ENCODE measurements around the gene SLC10A2. TPM values are rescaled to one million over a fixed set of nuclear protein-coding genes. Genes with fewer than 3 reads are reported as not detected.

SLC10A2 gene
- total RNA-seq, 4 donors from 2014 or later: 0.13 to 0.16 TPM; not detected in 2

GRCh38 chr13:103036268-103036667 lies 29.9 kb downstream of the SLC10A2 start:
- Histone ChIP-seq H3K27me3 (no peaks in the 10 kb centered on the region), H3K4me1 (peaks cover 7% of the 10 kb centered on the region), H3K36me3 (no peaks in the 10 kb centered on the region), H3K4me3 (no peak overlapping the region), H3K9me3 (no peaks in the 10 kb centered on the region), H3K27ac (no peak overlapping the region)
- 91% methylated on average over 1 of the region's 1 CpG for WGBS
- DNase-seq (ENCODE audit: low spot score in 2 of 2): no peak
- no peak for TF ChIP-seq POLR2A (IDR thresholded peaks at IDR 0.05)
- no peak for TF ChIP-seq EP300 (IDR thresholded peaks at IDR 0.05)
- TF ChIP-seq POLR2AphosphoS5 (IDR thresholded peaks at IDR 0.05): no peak
- TF ChIP-seq, protein P1, sequence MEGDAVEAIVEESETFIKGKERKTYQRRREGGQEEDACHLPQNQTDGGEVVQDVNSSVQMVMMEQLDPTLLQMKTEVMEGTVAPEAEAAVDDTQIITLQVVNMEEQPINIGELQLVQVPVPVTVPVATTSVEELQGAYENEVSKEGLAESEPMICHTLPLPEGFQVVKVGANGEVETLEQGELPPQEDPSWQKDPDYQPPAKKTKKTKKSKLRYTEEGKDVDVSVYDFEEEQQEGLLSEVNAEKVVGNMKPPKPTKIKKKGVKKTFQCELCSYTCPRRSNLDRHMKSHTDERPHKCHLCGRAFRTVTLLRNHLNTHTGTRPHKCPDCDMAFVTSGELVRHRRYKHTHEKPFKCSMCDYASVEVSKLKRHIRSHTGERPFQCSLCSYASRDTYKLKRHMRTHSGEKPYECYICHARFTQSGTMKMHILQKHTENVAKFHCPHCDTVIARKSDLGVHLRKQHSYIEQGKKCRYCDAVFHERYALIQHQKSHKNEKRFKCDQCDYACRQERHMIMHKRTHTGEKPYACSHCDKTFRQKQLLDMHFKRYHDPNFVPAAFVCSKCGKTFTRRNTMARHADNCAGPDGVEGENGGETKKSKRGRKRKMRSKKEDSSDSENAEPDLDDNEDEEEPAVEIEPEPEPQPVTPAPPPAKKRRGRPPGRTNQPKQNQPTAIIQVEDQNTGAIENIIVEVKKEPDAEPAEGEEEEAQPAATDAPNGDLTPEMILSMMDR (IDR thresholded peaks at IDR 0.05): no peak

DNA sequence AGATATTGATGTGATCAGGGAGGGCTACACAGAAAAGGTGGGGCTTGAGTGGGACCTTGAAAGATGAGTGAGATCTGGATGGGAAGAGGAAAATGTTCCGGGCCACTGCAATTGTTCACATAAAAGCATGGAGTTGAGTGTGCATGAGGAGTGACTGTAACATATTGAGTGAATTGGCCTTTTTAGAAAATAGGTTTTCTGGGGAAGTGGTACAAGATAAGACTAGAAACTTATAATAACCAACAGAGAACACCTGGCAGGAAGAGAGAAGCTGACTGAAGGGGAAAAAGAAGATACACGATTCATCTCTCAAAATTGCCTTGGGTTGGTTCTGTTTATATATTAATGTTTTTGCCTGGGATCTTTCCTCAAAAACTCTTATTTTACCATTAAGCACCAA lies 32.2 kb downstream of the SLC10A2 start:
- no peak for DNase-seq (ENCODE audit: low spot score in 2 of 2)
- Histone ChIP-seq H3K27me3 (no peaks in the 10 kb centered on the region), H3K4me3 (no peak overlapping the region), H3K27ac (no peak overlapping the region), H3K9me3 (no peaks in the 10 kb centered on the region), H3K4me1 (peaks cover 2% of the 10 kb centered on the region), H3K36me3 (no peaks in the 10 kb centered on the region)
- TF ChIP-seq POLR2A (IDR thresholded peaks at IDR 0.05) (no peak), POLR2AphosphoS5 (IDR thresholded peaks at IDR 0.05) (no peak), EP300 (IDR thresholded peaks at IDR 0.05) (no peak)
- WGBS: 68% methylated on average over 2 of the region's 2 CpGs

GRCh38 chr13:103031332-103031873 lies 34.8 kb downstream of the SLC10A2 start:
- Histone ChIP-seq H3K27ac (no peak overlapping the region), H3K4me1 (no peaks in the 10 kb centered on the region), H3K4me3 (no peak overlapping the region), H3K9me3 (no peaks in the 10 kb centered on the region), H3K27me3 (no peaks in the 10 kb centered on the region), H3K36me3 (no peaks in the 10 kb centered on the region)
- DNase-seq (ENCODE audit: low spot score in 2 of 2): no peak
- 53% methylated on average over 2 of the region's 2 CpGs for WGBS
- TF ChIP-seq POLR2A (IDR thresholded peaks at IDR 0.05) (no peak), POLR2AphosphoS5 (IDR thresholded peaks at IDR 0.05) (no peak), EP300 (IDR thresholded peaks at IDR 0.05) (no peak)
- TF ChIP-seq, protein P1 (IDR thresholded peaks at IDR 0.05): no peak

- no peak overlapping the region for H3K4me3 ChIP-seq
- WGBS: 95% methylated on average over 2 of the region's 2 CpGs
- TF ChIP-seq, protein P1 (IDR thresholded peaks at IDR 0.05): no peak
- no peak for TF ChIP-seq POLR2A (IDR thresholded peaks at IDR 0.05)
- TF ChIP-seq POLR2AphosphoS5 (IDR thresholded peaks at IDR 0.05): no peak
- no peak for TF ChIP-seq EP300 (IDR thresholded peaks at IDR 0.05)
- H3K36me3 ChIP-seq: no peaks in the 10 kb centered on the region
- no peaks in the 10 kb centered on the region for H3K27me3 ChIP-seq
- no peaks in the 10 kb centered on the region for H3K4me1 ChIP-seq
- DNase-seq (ENCODE audit: low spot score in 2 of 2): no peak
- no peak overlapping the region for H3K27ac ChIP-seq
- no peaks in the 10 kb centered on the region for H3K9me3 ChIP-seq
These were observed 35.4 kb downstream of the SLC10A2 start for GRCh38 chr13:103030776-103031175.

GRCh38 chr13:103029798-103030197 lies 36.4 kb downstream of the SLC10A2 start:
- Histone ChIP-seq H3K27ac (no peak overlapping the region), H3K4me3 (no peak overlapping the region), H3K4me1 (no peaks in the 10 kb centered on the region), H3K9me3 (no peaks in the 10 kb centered on the region), H3K27me3 (no peaks in the 10 kb centered on the region), H3K36me3 (no peaks in the 10 kb centered on the region)
- TF ChIP-seq POLR2A (IDR thresholded peaks at IDR 0.05) (no peak), POLR2AphosphoS5 (IDR thresholded peaks at IDR 0.05) (no peak), EP300 (IDR thresholded peaks at IDR 0.05) (no peak)
- TF ChIP-seq, protein P1 (IDR thresholded peaks at IDR 0.05): no peak
- WGBS: 67% methylated on average over 1 of the region's 2 CpGs
- DNase-seq (ENCODE audit: low spot score in 2 of 2): no peak

- Histone ChIP-seq H3K36me3 (no peaks in the 10 kb centered on the region), H3K4me1 (no peaks in the 10 kb centered on the region), H3K9me3 (no peaks in the 10 kb centered on the region), H3K27me3 (no peaks in the 10 kb centered on the region), H3K27ac (no peak overlapping the region), H3K4me3 (no peak overlapping the region)
- no peak for DNase-seq (ENCODE audit: low spot score in 2 of 2)
- no peak for TF ChIP-seq POLR2AphosphoS5 (IDR thresholded peaks at IDR 0.05)
- no peak for TF ChIP-seq POLR2A (IDR thresholded peaks at IDR 0.05)
- no peak for TF ChIP-seq EP300 (IDR thresholded peaks at IDR 0.05)
- TF ChIP-seq, protein P1 (IDR thresholded peaks at IDR 0.05): no peak
- 45% methylated on average over 3 of the region's 3 CpGs for WGBS
These were observed 43.9 kb downstream of the SLC10A2 start for GRCh38 chr13:103022336-103022735.
